Breast epithelium (tissue), 4 donors: ENCODE data around the gene CEP170. TPM values are rescaled to one million over a fixed set of nuclear protein-coding genes. Genes with fewer than 3 reads are reported as not detected.
"Not testable (repeated sequence)": the region's sequence is repeated elsewhere in the genome, so short reads cannot be mapped to it uniquely, and the experiment has no call there.

ENCODE experiments used
- DNase-seq, 2 donors: peaks; one replicate each; pipeline ENCODE4 v3.0.0-alpha.2; 2019; ENCODE audit warnings: low spot score in 2 of 2
- H3K27ac ChIP-seq, 2 donors: fragments of 200-600 bp; sonication (generic) in 1 of 2; one replicate each; pipeline ENCODE4 v1.5.1; 2016 to 2019; ENCODE audit warnings: mild to moderate bottlenecking in 1 of 2
- H3K27me3 ChIP-seq, 2 donors: fragments of 200-600 bp; sonication (generic) in 1 of 2; one replicate each; pipeline versions ENCODE4 v1.5.1 to v1.6.0; 2017 to 2019; ENCODE audit warnings: control low read depth in 1 of 2, mild to moderate bottlenecking in 1 of 2
- H3K36me3 ChIP-seq: fragments of 200-600 bp; one replicate; pipeline ENCODE4 v1.5.1; 2019
- H3K4me1 ChIP-seq, 2 donors: fragments of 200-600 bp; sonication (generic); one replicate each; pipeline ENCODE4 v1.5.1; 2016 to 2019; ENCODE audit warnings: control low read depth in 1 of 2
- H3K4me3 ChIP-seq, 3 donors: fragments of 200-600 bp; sonication (generic); 1 replicate in 2 of 3; 2 replicates in 1 of 3; pipeline ENCODE4 v1.5.1; 2016 to 2019; ENCODE audit warnings: mild to moderate bottlenecking in 3 of 3, moderate library complexity in 2 of 3
- H3K9me3 ChIP-seq, 2 donors: fragments of 200-600 bp; sonication (generic) in 1 of 2; one replicate each; pipeline ENCODE4 v1.5.1; 2016 to 2019; ENCODE audit warnings: control low read depth in 1 of 2
- POLR2AphosphoS5 ChIP-seq, 3 donors: sonication (generic); formaldehyde crosslinking; IDR thresholded peaks; one replicate each; pipeline ENCODE4 v1.6.1; 2017; ENCODE audit warnings: antibody characterized with exemption in 3 of 3
- intact Hi-C: fragments of 100-400 bp; cut with DNase I; formaldehyde crosslinking; loops from one replicate; pipeline ENCODE4 v1.15.1; 2023; ENCODE audit warnings: low total_unique reads
- total RNA-seq, 3 donors: library from RNA; depleted of rRNA; stranded (reverse); fragments of >200 nt; gene quantifications; one replicate each; pipeline ENCODE4 v1.1.0, GENCODE V29; 2016
- TF ChIP-seq, protein P1 (sequence below), 3 donors: fragments of 450-650 bp; IDR thresholded peaks; one replicate each; pipeline ENCODE4 v1.5.1; 2016 to 2017; ENCODE audit warnings: antibody characterized with exemption in 3 of 3, mild to moderate bottlenecking in 3 of 3, moderate library complexity in 3 of 3

Gene CEP170
- total RNA-seq, 3 donors from 2014 or later, result 37.4 to 54.2 (median 47.4) TPM

DNA sequence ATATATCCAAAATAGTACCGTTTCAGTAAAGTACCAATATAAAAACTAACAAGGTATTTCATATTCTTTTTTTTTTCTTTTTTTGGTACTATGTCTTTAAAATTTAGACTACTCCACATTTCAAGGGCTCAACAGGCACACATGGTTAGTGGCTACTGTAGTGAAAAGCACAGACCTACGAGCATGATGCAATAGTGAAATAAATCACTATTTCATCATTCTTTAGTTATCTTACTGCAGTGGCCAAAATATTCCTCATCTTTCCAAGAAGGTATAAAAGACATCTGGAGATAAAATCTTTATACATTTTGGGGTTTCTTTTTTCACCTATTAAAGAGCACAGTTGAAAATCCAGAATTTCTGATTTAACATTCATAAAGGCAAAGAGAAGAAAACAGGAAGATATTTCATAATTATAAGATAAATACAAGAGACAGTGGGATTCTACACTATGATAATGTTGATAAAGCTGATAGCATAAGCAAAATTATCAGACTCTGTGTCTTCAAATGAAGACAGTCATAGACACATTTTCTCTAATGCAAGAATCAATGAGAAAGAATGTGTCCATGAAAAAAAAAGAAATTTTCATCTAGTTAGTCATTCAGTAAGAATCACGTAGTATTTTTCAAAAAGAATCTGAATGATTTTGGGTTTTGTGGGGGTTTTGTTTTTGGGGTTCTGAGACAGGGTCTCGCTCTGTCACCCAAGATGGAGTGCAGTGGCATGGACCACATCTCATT, 41.9 kb downstream of the CEP170 start:
- Histone ChIP-seq H3K27me3 (no peaks in the 10 kb centered on the region), H3K4me3 (no peak overlapping the region), H3K27ac (no peak overlapping the region), H3K36me3 (no peaks in the 10 kb centered on the region), H3K4me1 (no peaks in the 10 kb centered on the region), H3K9me3 (no peaks in the 10 kb centered on the region)
- intact Hi-C loops, result no loop called here
- TF ChIP-seq, protein P1, sequence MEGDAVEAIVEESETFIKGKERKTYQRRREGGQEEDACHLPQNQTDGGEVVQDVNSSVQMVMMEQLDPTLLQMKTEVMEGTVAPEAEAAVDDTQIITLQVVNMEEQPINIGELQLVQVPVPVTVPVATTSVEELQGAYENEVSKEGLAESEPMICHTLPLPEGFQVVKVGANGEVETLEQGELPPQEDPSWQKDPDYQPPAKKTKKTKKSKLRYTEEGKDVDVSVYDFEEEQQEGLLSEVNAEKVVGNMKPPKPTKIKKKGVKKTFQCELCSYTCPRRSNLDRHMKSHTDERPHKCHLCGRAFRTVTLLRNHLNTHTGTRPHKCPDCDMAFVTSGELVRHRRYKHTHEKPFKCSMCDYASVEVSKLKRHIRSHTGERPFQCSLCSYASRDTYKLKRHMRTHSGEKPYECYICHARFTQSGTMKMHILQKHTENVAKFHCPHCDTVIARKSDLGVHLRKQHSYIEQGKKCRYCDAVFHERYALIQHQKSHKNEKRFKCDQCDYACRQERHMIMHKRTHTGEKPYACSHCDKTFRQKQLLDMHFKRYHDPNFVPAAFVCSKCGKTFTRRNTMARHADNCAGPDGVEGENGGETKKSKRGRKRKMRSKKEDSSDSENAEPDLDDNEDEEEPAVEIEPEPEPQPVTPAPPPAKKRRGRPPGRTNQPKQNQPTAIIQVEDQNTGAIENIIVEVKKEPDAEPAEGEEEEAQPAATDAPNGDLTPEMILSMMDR (IDR thresholded peaks at IDR 0.05), result no peak
- peak in 1 of 3 donors; percentile 16 for TF ChIP-seq POLR2AphosphoS5 (IDR thresholded peaks at IDR 0.05)
- no peak for DNase-seq

DNA sequence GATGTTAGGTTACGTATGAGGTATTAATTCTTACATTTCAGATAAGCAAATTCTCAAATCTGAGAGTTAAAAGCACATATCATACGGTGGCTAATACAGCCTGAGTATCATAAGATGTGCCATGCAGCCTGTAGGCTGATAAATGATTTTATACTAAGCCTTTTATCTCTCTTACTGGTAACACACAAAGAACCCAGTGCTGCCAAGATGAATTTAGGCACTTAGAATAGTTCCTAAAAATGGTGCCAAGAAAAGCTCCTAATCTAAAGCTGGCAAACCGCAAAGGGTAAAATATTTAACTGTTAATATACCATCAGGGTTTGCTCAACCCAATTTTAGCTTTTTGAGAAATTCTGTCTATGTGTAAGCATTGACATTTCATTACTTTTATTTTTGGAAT, 43.1 kb downstream of the CEP170 start:
- DNase-seq, H3K36me3 ChIP-seq, intact Hi-C loops, H3K27me3 ChIP-seq, H3K4me3 ChIP-seq, H3K27ac ChIP-seq, H3K9me3 ChIP-seq, H3K4me1 ChIP-seq: not testable (repeated sequence)

GRCh38 chr1:243205026-243205501, 50.0 kb downstream of the CEP170 start:
- H3K9me3 ChIP-seq, H3K4me3 ChIP-seq, intact Hi-C loops, H3K27ac ChIP-seq, H3K27me3 ChIP-seq, DNase-seq, H3K36me3 ChIP-seq, H3K4me1 ChIP-seq: not testable (repeated sequence)

GRCh38 chr1:243204336-243204735, 50.7 kb downstream of the CEP170 start:
- DNase-seq, H3K4me1 ChIP-seq, H3K27me3 ChIP-seq, H3K36me3 ChIP-seq, intact Hi-C loops, H3K4me3 ChIP-seq, H3K27ac ChIP-seq, H3K9me3 ChIP-seq: not testable (repeated sequence)

- H3K36me3 ChIP-seq, DNase-seq, intact Hi-C loops, H3K4me3 ChIP-seq, H3K27me3 ChIP-seq, H3K9me3 ChIP-seq, H3K4me1 ChIP-seq, H3K27ac ChIP-seq: not testable (repeated sequence)
These were observed 51.9 kb downstream of the CEP170 start for GRCh38 chr1:243203196-243203595.

DNA sequence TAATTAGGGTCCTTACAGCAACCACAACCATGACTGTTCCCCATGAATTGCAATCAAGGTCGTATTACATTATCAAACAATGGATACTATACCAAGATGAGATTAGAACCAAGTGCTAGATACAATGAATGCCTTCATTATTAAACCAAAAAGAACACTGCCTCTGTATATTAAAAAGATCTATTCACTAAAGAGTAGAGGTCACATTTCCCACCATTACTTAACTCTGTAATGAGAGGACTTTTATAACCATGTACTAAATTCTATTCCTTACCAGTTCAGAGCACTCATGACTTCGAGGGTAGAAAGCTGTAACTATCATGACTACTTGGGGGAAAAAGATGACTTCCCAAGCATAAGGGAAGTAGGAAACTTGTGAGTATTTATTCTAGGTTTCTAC, 53.8 kb downstream of the CEP170 start:
- H3K9me3 ChIP-seq, H3K27ac ChIP-seq, H3K27me3 ChIP-seq, DNase-seq, H3K36me3 ChIP-seq, intact Hi-C loops, H3K4me1 ChIP-seq, H3K4me3 ChIP-seq: not testable (repeated sequence)

DNA sequence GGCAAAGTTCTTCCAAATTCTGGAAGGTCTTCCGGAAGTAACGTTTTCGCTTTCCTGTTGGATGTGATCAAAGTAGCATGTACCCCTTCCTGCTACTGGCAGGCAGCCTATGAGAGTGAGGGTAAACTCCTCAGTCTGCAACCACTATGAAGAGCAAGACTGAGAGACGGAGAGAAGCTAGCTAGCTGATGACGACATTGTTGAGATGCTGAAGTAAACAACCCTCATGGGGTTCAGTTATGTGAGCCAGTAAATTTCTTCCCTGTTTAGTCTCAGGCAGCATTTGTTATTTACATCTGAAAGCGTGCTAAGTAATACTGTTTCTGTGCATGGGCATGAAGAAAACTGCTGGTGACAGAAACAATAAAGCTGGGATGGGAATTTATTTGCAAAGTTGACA, 57.6 kb downstream of the CEP170 start:
- H3K9me3 ChIP-seq, DNase-seq, H3K4me1 ChIP-seq, H3K4me3 ChIP-seq, intact Hi-C loops, H3K36me3 ChIP-seq, H3K27me3 ChIP-seq, H3K27ac ChIP-seq: not testable (repeated sequence)

DNA sequence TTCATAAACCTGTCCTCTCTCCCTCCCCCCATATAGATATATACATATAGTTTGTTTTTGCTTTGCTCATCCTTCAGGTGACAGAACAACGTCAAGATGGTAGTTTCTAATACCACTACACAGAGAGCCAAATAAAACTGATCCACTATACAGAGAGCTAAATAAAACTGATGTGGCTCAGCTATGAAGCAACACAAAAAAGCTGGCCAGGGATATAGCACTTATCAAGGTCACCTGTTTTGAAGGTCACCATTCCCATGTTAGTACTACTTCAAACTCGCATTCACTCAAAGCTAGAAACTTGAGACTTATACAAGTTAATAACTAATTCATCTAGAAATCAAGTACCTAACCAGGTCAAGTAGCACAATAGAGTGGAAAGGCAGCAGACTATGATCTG, 61.8 kb downstream of the CEP170 start:
- H3K27me3 ChIP-seq, intact Hi-C loops, DNase-seq, H3K4me3 ChIP-seq, H3K36me3 ChIP-seq, H3K4me1 ChIP-seq, H3K27ac ChIP-seq, H3K9me3 ChIP-seq: not testable (repeated sequence)

DNA sequence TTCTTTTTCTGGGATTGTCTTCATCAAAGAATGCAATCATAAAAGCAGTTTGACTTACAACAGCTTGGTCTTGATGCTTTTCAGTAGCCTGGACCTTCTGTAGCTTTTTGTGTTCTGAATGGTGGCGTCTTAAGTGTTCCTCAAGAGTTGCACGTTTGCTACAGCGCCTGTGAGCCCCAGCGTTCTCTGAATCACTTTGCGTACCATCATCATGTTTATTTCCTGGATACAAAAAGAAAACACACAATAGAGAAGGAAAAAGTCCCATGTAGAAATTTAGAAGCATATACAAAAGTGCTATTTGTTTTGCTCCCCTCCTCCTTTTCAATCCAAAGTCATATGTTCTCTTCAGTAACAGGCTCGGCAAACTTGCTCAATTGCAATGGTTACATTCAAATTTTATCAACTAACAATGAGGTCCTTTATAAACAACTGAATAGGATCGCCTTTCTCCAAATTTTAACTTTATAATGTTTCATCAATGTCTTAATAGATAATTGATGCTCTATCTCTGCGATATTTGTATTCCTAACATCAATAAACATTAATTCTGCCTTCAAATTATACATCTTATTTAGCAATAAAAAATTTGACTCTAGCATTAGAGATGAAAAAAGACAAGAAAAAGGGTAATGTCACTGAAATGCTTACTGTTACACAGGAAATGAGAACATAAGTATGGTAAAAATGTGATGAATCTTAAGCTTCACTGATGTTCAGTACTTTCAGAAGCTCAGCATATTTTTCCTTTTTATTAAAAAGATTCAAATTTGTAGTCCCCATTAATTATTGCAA, 68.7 kb downstream of the CEP170 start:
- H3K9me3 ChIP-seq, H3K4me3 ChIP-seq, DNase-seq, intact Hi-C loops, H3K36me3 ChIP-seq, H3K27ac ChIP-seq, H3K4me1 ChIP-seq, H3K27me3 ChIP-seq: not testable (repeated sequence)

DNA sequence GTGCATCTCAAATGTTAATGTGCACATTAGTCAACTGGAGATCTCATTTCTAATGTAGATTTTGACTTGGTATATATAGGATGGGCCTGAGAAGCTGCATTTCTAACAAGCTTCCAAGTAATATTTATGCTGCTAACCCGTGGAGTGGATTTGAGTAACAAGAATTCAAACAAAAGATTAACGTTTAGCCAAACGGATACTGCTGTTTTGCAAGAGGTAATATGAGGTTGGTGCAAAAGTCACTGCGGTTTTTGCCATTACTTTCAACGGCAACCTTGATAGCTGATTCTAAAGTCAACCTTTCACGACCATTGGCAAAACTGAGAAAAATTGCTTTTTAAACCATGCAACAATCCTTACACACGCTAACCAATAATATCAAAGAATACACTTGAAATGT, 70.3 kb downstream of the CEP170 start:
- H3K4me3 ChIP-seq, DNase-seq, H3K27ac ChIP-seq, H3K4me1 ChIP-seq, H3K9me3 ChIP-seq, H3K27me3 ChIP-seq, intact Hi-C loops, H3K36me3 ChIP-seq: not testable (repeated sequence)

DNA sequence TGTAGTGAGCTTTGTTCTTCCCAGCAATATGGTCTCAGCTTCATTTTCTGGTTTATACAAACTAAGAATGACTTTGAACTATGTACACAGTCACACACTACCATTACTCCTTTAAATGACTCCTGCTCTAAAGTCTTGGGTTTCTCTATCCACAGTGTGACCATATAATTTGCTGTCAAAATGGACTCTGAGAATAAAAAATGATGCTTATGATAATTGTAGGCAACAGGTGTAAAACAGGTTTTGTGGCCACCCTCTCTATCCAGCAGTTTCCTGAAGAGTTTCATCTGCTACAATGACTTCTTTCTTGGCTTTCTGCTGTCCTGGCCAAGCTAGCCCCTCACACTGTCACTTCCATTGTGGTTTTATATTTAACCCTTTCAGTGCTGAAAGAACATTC, 71.4 kb downstream of the CEP170 start:
- intact Hi-C loops, DNase-seq, H3K27ac ChIP-seq, H3K9me3 ChIP-seq, H3K27me3 ChIP-seq, H3K4me3 ChIP-seq, H3K4me1 ChIP-seq, H3K36me3 ChIP-seq: not testable (repeated sequence)

- intact Hi-C loops, H3K27me3 ChIP-seq, H3K9me3 ChIP-seq: not testable (repeated sequence)
These were observed 71.9 kb downstream of the CEP170 start for GRCh38 chr1:243183176-243183575.

More at GRCh38 chr1:243183176-243183575, 71.9 kb downstream of the CEP170 start:
- not testable (repeated sequence) for DNase-seq, H3K36me3 ChIP-seq, H3K4me1 ChIP-seq, H3K4me3 ChIP-seq, H3K27ac ChIP-seq
